NB4 (cell line): ENCODE data around the gene PML.

Experiments used
- POLR2A ChIP-seq: IDR thresholded peaks from 2 replicates; pipeline ENCODE4 v1.6.1; 2011; ENCODE audit warnings: mild to moderate bottlenecking; ENCODE audit not compliant: insufficient read length; ENCODE audit errors: extremely low read depth
- TF ChIP-seq, protein P1 (sequence below): IDR thresholded peaks from one replicate; pipeline ENCODE4 v1.5.1; 2012; ENCODE audit warnings: low read depth, low read length

DNA sequence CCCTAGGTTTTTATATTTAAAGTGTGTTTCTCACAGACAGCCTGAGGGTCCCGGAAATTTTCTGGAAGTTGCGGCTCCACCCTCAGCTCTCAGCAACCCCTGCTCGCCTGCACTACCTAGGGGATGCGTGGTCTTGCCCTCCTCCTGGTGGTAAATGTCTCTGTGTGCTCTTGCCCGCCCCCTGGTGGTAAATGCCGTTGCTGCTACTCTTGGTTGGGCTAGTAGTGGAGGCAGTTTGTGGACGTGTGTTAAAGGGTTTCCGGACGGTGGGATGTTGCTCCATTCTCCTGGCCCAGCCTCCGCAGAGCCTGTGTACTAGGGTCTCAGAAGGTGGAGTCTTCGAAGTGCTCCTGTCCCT is 29.8 kb upstream of the PML start:
- TF ChIP-seq, protein P1, sequence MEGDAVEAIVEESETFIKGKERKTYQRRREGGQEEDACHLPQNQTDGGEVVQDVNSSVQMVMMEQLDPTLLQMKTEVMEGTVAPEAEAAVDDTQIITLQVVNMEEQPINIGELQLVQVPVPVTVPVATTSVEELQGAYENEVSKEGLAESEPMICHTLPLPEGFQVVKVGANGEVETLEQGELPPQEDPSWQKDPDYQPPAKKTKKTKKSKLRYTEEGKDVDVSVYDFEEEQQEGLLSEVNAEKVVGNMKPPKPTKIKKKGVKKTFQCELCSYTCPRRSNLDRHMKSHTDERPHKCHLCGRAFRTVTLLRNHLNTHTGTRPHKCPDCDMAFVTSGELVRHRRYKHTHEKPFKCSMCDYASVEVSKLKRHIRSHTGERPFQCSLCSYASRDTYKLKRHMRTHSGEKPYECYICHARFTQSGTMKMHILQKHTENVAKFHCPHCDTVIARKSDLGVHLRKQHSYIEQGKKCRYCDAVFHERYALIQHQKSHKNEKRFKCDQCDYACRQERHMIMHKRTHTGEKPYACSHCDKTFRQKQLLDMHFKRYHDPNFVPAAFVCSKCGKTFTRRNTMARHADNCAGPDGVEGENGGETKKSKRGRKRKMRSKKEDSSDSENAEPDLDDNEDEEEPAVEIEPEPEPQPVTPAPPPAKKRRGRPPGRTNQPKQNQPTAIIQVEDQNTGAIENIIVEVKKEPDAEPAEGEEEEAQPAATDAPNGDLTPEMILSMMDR: peak; percentile 93
- TF ChIP-seq POLR2A: no peak
